Activated CD4-positive, alpha-beta T cell treated with anti-CD3 and anti-CD28 coated beads for 1 hour (primary cell): ENCODE measurements around the gene GAB4.
"Not testable (repeated sequence)": the region's sequence is repeated elsewhere in the genome, so short reads cannot be mapped to it uniquely, and the experiment has no call there.

Source experiments
- DNase-seq: peaks from one replicate; pipeline ENCODE4 v3.0.0-alpha.2; 2020

The GAB4 gene

GRCh38 chr22:16957781-16958180, 50.2 kb downstream of the GAB4 start:
- DNase-seq = no peak

- no peak for DNase-seq
Measured at GRCh38 chr22:16956290-16956689, 51.7 kb downstream of the GAB4 start.

- no peak for DNase-seq
Measured at GRCh38 chr22:16955678-16956210, 52.3 kb downstream of the GAB4 start.

- DNase-seq = no peak
Measured at GRCh38 chr22:16955081-16955480, 52.9 kb downstream of the GAB4 start.

- no peak for DNase-seq
Measured at GRCh38 chr22:16954060-16954403, 54.0 kb downstream of the GAB4 start.

GRCh38 chr22:16953206-16954059, 54.6 kb downstream of the GAB4 start:
- DNase-seq = no peak

- no peak for DNase-seq
Measured at GRCh38 chr22:16949561-16949960, 58.5 kb downstream of the GAB4 start.

- no peak for DNase-seq
Measured at GRCh38 chr22:16937811-16938210, 70.2 kb downstream of the GAB4 start.

- DNase-seq = not testable (repeated sequence)
Measured at GRCh38 chr22:16937209-16937608, 70.8 kb downstream of the GAB4 start.

GRCh38 chr22:16936625-16937024, 71.4 kb downstream of the GAB4 start:
- DNase-seq = no peak

- no peak for DNase-seq
Measured at GRCh38 chr22:16935209-16935608, 72.8 kb downstream of the GAB4 start.

- no peak for DNase-seq
Measured at GRCh38 chr22:16933291-16934282, 74.4 kb downstream of the GAB4 start.

GRCh38 chr22:16932577-16932976, 75.4 kb downstream of the GAB4 start:
- no peak for DNase-seq

GRCh38 chr22:16925407-16925966, 82.5 kb downstream of the GAB4 start:
- no peak for DNase-seq

- no peak for DNase-seq
Measured at GRCh38 chr22:16922706-16923105, 85.3 kb downstream of the GAB4 start.

GRCh38 chr22:16922076-16922475, 85.9 kb downstream of the GAB4 start:
- DNase-seq = no peak

- peak; percentile 27 for DNase-seq
Measured at GRCh38 chr22:16917144-16918003, 90.6 kb downstream of the GAB4 start.

GRCh38 chr22:16915701-16916100, 92.3 kb downstream of the GAB4 start:
- DNase-seq = no peak

- not testable (repeated sequence) for DNase-seq
Measured at GRCh38 chr22:16914911-16915310, 93.1 kb downstream of the GAB4 start.

GRCh38 chr22:16914006-16914405, 94.0 kb downstream of the GAB4 start:
- DNase-seq = no peak

GRCh38 chr22:16912281-16912680, 95.7 kb downstream of the GAB4 start:
- DNase-seq = no peak
